Hematopoietic multipotent progenitor cell treated with erythropoietin and hydrocortisone succinate and interleukin-3 and kit ligand, for 6 days (in vitro differentiated cells): Measurements from ENCODE around the gene GABRD.

Experiments
- DNase-seq: peaks from one replicate; pipeline ENCODE4 v3.0.0-alpha.2; 2015

Gene GABRD

DNA sequence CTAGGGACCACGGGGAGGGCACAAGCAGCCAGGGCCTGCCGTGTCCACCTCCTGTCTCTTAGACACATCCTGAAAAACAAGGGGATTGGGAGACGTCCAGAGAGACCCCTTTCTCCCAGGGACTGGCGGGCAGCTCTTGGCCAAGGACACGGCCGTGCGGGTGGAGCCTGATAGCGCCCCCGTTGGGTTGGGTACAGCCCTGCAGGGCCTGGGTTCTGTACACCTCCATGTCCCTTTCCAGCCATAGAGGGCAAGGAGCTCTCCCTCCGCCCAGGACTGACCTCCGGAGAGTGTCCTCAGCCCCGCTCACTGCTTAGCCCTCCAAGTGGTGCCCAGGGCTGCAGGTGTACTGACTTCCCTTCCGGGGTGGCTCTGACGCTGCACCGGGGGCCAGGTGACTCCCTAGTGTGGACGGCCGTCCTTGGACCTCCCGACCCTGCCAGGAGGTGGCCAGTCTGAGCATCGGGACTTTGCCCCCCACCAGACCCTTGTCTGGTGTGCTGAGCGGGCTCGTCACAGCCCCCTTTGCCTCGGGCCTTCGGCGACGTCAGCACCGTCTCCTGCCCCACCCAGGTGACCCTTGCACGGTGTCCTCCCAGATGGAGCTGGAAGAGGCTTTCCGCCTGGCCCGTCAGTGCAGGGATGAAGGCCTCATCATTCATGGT lies 36.9 kb downstream of the GABRD start:
- no peak for DNase-seq

GRCh38 chr1:2056955-2057590 lies 37.9 kb downstream of the GABRD start:
- DNase-seq = no peak

DNA sequence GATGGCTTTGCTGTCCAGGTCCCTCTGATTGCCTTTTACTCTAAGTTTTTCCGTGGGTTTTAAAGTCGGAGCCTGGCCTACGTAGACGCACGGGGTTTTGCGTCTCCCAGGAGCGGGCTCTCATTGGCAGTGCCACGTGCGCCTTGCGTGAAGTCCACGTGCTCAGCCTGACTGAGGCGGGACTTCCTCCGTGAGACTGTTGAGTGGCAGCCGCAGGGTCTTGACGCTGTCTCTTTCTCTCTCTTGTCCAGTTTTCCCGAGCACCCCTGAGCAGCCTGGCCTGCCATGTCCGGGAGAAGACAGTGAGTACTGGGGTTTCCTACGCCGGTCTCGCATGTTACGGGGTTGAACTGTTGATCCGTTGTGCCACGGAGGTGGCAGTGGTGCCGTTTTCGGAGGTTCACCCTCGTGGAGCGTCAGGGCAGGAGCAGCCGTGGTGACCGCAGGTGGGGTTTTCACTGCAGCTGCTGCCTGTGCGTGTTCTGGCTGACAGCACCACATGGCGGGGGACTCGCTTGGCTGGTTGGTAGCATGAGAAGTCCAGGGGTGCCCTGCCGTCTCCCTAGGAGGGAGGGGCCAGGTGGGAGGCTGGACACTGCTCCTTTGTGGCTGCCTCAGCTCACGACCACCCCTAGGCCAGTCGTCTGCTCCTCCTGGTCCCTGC lies 40.3 kb downstream of the GABRD start:
- no peak for DNase-seq

DNA sequence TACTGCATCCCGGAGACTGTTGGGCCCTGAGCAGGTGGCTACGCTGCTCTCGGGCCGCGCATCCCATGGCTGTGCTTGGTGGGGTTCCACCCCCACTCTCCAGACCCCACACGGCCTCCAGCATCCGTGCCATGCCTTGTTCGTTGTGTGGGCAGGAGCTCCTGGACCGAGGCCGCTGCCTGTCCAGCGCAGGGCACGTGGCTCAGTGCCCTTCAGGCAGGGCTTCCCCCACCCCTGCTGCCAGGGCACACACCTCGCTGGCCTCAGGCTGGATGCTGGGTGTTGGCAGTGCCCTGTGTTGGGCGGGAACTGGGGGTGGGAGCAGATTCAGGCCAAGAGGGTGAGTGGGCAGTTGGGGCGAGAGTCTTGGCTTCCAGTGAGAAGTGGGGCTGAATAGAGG lies 40.9 kb downstream of the GABRD start:
- DNase-seq = no peak

GRCh38 chr1:2060535-2060934 lies 41.4 kb downstream of the GABRD start:
- DNase-seq = no peak

DNA sequence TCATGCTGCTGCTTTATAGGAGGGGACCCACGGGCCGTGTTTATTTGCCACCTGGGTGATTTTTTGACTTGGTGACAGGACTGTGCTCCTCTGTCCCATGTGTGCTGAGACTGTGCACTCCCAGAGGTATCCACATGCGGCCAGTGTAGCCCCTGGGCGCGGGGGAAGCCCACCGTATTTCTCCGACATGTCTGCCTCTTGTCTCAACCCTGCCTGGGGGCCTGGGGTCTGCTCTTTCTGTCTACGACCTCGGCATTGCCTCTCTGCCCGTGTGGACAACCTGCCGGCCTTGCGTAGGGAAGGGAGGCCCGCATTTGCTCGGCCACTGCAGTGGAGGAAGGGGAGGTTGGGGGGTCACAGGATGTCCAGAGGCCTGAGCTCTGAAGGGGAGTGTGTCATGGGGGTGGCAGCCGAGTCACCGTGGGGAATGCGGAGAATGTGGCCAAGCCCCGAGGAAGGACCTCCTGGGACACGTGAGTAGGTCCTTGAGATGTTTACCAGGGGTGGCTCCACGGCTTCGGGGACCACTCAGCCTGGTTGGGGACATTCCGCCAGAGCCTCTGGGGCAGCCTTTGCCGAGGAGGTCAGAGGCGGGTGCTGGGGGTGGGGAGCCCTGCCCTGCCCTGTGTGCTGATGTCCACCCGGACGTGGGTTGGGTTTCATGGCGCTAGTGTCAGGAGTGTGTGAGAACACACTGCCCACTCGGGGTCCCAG lies 42.1 kb downstream of the GABRD start:
- DNase-seq = no peak

GRCh38 chr1:2065699-2066098 lies 46.6 kb downstream of the GABRD start:
- no peak for DNase-seq

- no peak for DNase-seq
Observed at GRCh38 chr1:2067393-2067792, 48.2 kb downstream of the GABRD start.

DNA sequence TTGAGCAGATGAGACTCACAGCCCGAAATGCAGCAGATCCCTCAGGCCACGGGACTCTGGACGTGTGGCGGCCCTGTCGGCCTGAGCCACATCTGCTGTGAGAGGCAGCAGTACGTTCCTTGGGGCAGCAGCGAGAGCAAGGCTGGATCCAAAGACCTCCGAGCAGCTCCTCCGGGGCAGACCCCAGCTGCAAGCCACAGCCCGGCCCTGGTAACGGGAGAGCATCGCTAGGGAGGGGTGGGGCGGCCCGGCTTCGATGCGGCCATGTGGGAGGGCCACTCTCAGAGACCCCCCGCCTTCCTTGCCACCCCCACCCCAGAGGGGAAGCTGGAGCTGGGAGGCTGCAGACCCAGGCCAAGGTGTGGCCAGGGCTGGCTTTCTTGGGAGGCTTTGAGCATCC lies 48.8 kb downstream of the GABRD start:
- no peak for DNase-seq

GRCh38 chr1:2068951-2069350 lies 49.8 kb downstream of the GABRD start:
- no peak for DNase-seq

- no peak for DNase-seq
Observed at GRCh38 chr1:2070016-2070415, 50.9 kb downstream of the GABRD start.

DNA sequence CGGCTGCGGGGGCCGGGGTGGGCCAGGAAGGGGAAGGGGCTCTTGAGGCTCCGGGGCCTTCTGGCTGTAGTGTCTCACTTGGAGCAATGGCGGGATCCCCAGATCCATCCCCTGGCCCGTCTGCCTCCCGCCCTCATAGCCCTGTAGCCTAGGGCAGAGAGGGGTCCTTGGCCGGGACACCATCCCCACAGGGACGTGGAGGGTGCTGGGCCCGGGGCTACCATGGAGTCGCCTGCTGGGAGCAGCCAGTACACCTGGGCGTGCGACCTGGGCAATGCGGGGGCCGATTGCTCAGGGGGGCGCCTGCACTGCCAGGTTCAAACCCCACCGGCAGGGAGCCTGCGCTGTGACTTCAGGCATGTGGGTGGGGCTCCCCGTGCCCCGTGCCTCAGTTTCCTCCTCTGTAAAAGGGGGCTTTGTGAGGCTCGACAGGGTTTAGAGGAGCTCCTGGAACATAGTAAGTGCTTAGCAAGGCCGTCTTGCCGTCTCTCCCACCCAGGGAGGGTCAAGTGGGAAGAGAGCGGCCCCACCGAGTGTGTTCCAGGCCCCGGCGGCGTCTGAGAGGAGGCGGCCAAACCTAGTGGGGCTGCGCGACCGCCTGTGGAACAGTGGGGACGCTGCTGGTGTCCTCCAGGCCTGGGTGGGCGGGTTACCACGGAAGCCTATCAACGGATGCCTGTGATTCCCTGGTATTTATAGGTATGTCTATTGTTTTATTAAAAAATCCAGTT lies 51.8 kb downstream of the GABRD start:
- DNase-seq = no peak

DNA sequence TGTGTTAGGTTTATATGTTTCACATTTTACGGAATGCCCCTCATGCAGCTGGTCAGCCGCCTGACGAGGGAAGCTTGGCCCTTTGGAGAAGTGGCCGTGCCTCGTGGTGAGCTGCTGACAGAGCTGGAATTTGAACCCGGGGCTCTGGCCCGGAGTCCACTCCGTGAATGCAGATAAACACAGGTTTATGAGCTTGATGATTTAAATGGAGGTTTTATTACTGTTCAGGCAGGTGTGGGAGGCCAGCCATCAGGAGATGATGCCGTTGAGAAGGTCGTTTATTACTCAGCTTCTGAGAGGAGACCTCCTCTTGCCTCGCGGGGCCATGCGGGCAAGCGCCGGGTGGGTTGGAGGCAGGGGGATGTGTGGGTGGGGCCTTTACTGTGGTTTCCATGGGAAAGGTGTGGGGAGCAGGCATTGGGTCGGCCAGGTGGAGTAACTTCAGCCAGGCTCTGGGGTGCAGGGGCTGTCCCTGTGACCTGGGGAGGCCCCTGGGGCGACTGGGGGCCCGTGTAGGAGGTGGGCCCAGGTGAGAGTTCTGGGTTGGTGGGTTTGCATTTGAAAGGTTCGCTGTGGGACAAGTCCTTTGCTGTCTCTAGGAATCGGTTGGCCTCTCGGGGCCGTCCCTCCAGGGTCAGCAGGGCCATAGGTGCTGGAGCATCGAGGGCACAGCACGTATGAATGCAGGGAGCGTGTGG lies 53.1 kb downstream of the GABRD start:
- DNase-seq = no peak

DNA sequence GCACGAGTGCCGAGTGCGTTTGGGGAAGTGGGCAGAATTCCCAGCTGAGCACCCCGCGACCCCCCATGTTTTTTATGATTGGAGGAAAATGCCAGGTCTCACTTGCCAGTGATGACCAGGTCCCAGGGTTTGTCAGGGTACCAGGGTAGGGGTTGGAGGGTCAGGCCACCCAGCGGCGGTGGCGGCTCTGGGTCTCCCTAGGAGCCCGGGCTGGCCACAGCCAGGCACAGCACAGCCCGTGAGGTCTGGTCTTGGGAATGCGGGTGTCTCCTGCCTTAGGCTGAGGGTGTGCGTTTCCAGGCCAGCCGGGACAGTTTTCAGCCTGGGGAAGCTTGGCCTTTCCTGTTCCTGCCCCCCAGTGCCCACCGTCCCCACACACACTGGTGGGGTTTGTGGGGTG lies 53.7 kb downstream of the GABRD start:
- DNase-seq = no peak

DNA sequence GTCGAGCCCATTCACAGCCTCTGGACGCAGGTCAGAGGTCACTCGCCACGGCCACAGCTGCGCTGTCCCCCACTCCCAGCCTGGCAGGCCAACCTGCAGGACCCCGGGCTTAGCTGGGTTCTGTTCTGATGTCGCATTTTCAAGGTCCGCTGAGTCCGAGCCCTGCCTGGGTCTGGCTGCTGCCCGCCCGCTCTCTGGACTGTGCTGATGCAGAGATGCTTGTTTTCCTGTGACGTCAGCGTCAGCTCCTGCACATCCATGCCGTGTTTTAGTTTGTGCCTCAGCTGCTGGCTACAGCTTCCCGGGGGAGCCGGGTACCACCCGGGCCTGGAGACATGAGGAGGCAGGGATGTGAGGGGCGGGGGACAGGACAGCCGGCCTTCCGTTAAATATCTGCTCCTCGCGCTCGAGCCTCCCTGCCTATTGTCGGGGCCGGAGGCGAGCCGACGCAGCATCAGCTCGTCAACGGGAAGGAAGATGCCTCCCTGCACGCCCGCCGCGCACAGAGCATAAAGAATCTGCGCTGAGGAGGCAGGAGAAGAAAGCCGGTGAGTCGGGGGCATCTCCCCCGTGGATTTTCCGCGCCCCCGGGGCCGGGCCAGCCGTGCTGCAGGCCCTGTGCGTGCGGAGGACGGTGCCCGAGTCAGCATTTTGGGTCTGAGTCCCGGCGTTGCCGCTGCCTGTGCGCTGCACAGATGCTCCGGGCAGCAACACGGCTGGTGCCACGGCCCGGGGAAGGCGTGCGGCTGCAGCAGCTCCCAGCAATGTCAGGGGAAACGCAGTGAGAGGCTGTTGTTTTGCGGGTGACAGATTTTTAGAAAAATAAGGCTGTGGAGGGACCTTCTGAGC lies 54.5 kb downstream of the GABRD start:
- DNase-seq = no peak

DNA sequence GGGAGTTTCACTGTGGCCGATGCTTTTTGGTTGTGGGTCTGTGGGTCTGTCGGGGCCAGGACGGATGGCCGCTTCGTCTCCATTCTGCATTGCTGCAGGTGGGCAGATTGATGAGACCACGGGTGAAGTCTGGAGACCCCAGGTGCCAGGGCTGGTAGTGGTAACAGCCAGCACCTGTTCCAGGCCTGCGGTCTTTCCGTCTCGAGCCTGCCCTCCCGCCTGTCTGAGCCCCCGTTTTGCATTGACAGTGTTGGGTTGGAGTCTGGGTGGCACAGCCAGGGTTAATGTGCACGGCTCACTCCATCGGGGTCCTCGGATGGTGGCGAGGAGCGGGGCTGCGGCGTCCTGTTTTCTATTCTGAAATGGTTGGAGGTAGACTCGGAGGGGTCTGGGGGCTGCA lies 55.3 kb downstream of the GABRD start:
- DNase-seq = no peak

DNA sequence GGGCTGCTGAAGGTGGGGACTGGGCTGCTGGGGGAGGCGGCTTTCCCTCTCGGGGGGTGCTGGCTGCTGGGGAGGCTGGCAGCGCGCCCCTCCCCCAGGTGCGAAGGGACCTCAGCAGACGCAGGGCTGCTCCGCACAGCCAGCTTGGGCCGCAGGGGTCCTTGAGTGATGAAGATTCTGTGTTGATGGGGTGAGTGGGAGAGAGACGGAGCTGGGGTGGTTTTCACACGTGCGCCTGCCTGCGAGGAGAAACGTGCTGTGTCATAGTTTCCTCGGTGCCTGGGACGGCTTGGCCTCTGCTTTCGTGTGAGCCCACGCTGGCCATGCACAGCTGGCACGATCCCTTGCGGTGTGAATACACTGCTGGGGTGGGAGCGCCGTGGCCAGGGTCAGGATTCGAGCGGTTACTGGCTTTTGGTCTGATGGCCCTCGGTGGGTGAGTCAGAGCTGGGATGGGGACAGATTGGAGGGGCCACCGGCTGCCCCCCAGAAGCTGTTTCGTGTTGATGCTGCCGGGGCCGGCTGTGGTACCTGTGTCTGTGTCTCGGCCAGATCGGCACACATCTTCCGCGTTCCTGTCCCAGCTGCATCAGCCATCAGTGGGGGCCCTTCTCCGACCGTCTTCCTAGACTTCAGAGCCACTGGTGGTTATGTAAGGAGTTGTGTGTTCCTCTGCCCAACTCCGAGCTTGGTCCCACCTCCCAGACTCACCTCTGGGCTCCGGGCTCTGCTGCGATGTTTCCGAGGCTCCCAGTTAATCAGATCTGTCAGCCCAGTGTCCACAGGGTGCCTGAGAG lies 56.0 kb downstream of the GABRD start:
- no peak for DNase-seq

DNA sequence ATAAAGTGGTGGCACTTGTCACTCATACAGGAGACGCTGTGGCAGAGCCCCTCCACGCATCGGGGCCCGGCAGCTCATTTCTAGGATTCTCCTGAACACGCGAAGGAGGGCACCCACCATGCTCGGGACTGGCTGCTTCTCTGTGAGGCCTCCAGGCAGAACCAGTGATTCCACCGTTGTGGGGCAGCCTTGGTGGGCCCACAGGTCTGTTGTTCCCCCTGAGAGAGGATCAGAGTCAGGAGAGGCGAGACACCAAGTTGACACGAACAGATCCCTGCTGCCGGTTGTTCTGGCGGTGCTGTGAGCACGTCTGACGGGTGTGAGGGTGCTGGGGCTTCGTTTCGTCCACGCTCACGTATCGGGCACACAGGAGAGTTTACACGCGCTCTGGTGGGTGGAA lies 57.7 kb downstream of the GABRD start:
- no peak for DNase-seq

DNA sequence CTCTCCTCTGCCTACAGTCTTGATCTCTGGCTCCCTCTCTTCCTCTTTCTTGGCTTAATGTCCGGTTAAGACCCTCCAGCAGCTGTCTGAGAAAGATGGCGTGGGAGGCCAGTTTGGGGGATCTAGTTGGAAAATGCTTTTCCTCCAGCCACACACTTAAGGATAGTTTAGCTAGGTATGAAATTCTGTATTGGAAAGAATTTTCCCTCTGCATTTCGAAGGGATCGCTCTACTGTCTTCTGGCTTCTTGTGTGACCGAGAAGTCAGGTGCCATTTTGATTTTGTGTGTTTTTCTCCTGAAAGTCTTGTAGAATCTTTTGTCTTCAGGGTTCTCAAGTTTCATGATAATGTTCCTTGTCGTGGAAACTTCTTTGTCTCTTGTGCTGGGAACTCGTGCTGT lies 59.0 kb downstream of the GABRD start:
- no peak for DNase-seq

- no peak for DNase-seq
Observed at GRCh38 chr1:2079396-2080085, 60.4 kb downstream of the GABRD start.
